NCI-H82 (cell line): Measurements from ENCODE around the gene ASL.
"Not testable (repeated sequence)": the region's sequence is repeated elsewhere in the genome, so short reads cannot be mapped to it uniquely, and the experiment has no call there.

Source experiments
- DNase-seq: peaks from one replicate; lab custom pipeline; 2025; lab: John Stamatoyannopoulos, UW

The ASL gene

DNA sequence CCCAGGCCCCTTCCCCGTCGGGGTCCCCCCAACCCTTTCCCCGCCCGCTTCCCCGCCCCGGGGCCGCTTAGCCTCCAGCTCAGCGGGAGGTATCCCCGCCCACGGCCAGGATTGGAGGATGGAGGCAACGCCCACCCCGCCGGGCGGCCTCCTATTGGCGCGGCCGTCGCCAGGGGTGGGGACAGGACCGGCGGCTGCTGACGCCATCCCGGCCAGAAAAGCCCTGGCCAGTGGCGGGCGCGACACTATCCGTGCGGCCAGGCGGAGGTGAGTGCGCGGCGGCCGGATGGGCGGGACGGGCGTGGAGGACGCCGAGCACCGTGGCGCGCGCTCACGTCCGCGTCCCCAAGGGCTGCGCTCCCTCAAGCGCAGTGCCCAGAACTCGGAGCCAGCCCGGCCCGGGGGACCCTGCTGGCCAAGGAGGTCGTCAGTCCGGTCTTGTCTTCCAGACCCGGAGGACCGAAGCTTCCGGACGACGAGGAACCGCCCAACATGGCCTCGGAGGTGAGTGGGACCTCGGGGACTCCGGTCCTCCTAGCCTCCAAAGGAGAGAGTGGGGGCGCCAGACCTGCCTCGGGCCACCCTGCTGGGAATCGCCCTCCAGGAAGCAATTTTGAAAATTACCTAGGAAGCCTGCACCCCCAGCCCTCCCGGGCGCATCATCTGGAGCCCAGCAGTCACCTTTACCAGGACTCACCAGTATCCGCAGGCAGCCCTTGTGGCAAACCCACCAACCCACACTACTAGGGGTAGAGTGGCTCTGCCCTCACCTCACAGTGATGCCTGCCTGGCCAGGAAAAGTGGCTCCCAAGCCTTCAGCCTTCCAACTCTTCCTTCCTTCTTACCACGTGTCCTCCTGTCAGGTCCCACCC lies at the start of gene ASL:
ASL (plus strand) TSS at position 230 of the 872 bp plus-strand sequence; CDS start at position 493, 263 bp downstream.
- DNase-seq: peak; percentile 95

- DNase-seq: not testable (repeated sequence)
Measured at GRCh38 chr7:66028342-66028741, 47.3 kb upstream of the ASL start.

- no peak for DNase-seq
Measured at GRCh38 chr7:66033471-66034385, 41.9 kb upstream of the ASL start.

DNA sequence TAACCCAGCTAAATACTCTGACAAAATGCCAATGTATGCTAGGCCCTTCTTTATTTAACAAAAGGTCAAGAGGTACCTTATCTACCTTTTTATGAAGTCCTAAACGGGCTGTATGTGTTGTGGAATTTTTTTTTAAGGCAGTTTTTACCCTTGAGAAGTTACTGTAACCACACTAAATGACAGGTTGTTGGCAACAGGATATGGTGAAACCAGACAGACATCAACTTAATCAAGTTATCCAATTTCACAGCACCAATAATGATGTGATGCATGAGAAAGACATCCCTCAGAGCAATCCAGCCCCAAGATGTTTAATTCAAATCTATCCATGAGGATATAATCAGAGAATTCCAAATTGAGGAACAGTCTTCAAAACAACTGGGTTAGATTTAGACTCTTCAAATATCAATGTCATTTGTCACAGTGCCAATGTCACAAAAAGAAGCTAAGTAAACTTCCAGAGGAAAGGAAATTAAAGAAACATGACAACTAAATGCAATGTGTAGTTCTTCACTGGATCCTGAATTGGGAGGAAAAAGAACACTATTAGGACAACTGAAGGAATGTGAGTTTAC lies 41.1 kb upstream of the ASL start:
- not testable (repeated sequence) for DNase-seq

DNA sequence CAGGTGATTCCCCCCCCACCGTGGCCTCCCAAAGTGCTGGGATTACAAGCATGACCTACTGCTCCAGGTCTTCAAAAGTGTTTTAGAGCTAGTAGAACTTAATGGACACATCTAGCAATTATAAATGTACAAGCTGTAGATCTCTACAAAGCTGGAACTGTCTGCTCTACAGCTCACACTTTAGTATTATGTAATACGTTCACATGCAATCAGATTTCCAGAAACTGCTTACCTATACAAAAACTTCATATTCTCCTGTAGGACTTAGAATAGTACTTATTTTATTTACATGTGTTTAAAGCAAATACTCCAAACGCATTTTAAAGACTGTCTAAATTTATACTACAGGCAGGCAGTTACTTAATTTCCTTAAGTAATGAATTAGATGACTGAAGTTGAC lies 39.2 kb upstream of the ASL start:
- no peak for DNase-seq

DNA sequence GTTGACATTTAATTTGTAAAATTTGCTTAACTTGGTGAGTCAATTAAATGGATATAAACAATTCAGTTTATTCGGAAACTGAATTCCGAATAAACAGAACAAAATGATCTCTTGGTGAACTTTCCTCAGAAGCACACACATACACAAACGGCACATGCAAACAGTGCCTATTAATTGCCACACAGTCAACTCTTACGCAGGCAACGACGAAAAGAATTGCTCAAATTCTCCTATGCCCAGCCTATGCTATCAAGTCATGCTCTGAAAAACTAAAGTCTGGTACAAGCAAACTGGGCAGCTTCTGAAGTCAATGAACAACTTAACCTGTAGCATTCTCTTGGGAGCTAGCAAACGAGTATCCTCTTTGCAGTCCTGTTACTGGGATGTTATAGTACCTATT lies 38.8 kb upstream of the ASL start:
- DNase-seq: no peak

GRCh38 chr7:66039094-66039670 lies 36.4 kb upstream of the ASL start:
- DNase-seq: no peak

DNA sequence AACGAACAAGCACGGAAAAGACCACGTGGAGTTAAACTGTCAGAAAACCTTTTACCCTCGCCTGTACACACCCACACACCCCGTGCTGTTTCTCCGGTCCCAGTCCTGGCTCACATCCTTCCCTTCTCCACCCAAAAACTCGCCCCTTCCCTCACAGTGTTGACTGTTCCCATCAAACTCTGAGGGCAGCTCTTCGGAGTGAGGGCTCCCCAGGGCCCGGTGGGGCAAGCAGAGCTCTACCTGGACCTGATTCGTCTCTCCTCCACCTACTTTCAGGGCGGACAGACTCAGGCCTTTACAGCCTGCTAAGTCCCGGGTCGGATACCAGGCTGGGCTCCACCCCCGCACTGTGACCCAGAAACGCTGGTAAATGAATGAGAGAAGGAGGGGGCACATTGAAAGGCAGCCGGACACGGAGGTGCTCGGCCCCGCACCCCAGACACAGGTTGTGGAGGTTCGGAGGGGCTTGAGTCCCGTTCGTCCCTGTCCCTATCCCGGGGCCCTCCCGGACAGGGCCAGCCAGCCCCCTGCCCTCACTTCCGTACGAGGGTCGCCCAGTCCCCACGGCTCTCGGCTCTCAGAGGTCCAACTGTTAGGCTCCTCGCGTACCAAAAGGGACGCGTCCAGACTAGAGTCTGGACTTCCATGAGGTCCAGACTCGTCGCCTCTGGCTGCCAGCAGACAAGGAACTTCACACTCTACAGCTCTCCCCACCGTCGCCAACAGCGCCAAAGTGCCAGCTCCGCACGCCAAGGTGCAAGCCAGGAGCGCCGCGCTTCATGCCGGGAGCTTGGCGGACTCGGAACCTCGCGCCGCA lies 31.7 kb upstream of the ASL start:
- DNase-seq: no peak

DNA sequence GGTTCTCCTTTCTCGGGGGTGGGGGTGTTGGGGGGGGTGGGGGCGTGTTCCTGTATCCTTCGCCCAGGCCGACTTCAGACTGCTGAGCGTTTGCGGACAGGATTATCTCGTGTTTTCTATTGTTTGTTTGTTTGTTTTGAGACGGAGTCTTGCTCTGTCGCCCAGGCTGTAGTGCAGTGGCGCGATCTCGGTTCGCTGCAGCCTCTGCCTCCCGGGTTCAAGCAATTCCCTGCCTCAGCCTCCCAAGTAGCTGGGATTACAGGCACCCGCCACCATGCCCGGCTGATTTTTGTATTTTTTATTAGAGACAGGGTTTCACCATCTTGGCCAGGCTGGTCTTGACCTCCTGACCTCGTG lies 31.1 kb upstream of the ASL start:
- not testable (repeated sequence) for DNase-seq

DNA sequence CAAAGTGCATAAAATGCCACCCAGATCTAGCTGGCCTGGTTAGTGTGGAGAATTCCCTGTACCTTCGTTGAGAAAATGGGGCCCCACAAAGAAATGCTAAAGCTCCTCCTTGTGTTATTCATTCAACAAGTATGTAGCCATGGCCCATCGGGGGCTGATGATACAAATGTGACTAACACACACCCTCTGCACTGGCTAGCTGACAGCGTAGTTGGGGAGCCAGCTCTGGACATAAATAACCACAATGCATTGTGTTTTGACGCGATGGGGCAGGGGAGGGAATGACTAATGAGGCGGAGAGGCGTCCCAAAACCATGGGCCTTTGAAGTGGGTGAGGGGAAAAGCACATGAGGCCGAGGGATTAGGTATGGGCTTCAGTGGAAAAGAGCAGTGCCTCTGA lies 28.2 kb upstream of the ASL start:
- DNase-seq: no peak

- peak; percentile 18 for DNase-seq
Measured at GRCh38 chr7:66049886-66050285, 25.7 kb upstream of the ASL start.

GRCh38 chr7:66050337-66050957 lies 25.2 kb upstream of the ASL start:
- no peak for DNase-seq

DNA sequence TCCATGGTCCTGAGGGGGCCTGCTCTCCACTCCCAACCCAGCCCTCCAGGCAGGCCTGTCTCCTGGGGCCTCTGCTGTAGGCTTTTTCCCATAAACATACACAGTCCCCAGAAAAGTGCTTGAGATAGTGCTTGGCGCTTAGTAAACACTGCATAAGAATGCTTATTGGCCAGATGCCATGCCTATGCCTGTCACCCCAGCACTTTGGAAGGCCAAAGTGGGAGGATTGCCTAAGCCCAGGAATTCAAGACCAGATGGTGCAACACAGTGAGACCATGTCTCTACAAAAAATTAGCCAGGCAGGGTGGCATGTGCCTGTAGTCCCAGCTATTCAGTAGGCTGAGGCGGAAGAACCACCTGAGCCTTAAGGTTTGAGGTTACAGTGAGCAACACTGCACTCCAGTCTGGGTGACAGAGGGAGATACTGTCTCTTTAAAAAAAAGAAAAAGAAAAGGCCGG lies 24.6 kb upstream of the ASL start:
- DNase-seq: peak; percentile 71

GRCh38 chr7:66052447-66052846 lies 23.2 kb upstream of the ASL start:
- DNase-seq: no peak

DNA sequence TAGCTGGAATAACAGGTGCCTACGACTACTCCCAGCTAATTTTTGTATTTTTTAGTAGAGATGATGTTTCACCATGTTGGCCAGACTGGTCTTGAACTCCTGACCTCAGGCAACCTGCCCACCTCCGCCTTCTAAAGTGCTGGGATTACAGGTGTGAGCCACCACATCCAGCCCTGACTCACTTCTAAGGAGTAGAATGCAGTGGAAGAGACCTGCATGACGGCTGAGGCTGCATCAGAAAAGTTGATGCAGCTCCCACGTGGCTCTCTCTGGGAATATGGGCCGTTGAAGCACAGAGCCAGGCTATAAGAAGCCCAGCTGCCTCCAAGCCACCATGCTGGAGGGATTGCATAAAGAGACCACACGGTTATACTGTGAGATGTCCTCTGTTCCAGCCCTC lies 21.6 kb upstream of the ASL start:
- DNase-seq: no peak

DNA sequence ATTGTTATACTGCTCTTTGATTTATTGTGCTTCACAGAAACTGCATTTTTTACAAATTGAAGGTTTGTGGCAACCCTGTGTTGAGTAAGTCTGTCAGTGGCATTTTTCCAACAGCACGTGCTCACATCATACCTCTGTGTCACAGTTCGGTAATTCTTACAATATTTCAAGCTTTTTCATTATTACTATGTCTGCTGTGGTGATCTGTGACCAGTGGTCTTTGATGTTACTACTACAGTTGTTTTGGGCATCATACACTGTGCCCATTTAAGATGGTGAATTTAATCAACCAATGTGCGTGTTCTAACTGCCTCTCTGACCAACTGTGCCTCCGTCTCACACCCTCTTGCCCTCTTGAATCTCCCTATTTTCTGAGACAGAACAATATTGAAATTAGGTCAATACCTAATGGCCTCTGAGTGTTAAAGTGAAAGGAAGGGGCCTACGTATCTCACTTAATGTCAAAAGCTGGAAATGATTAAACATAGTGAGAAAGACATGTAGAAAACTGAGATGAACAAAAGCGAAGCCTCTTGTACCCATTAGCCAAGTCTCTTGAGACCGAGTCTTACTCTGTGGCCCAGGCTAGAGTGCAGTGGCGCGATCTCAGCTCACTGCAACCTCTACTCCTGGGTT lies 20.2 kb upstream of the ASL start:
- DNase-seq: no peak

GRCh38 chr7:66060796-66061195 lies 14.8 kb upstream of the ASL start:
- no peak for DNase-seq

- DNase-seq: no peak
Measured at GRCh38 chr7:66069732-66070131, 5.9 kb upstream of the ASL start.

DNA sequence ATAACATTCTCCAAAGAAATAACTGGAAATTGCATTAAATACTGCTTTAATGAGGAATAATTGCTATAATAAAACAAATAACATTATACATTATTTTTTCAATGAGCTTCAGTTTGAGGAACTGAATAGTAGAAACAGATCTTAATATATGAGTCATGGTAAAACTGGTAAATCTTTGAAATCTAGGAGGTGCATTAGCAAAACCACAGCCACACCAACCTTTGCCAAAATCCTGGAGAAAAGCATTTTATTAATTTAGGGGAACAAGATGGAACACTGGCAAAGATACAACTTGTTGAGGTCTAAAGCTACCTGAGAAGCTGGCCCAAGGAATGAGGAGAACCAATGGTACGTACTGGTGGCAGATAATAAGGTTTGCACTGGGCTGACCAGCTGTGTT lies 5.4 kb upstream of the ASL start:
- DNase-seq: no peak

DNA sequence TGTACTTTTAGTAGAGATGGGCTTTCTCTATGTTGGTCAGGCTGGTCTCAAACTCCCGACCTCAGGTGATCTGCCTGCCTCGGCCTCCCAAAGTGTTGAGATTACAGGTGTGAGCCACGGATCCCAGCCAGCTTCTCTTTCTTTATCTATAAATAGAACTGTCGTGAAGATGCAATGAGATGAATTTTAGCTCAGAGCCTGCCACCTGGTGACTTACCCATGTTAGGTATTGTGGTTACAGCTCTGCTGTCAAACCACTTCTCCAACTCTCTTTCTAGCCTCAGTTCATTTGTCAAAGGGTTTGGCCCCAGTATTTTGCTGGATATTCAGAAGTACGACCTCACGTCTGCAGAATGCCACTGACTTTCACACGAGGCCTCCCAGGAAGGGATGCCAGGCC lies 3.4 kb upstream of the ASL start:
- DNase-seq: not testable (repeated sequence)
